ENCODE results near the gene SPAG16. TPM values are rescaled to one million over a fixed set of nuclear protein-coding genes. Genes with fewer than 3 reads are reported as not detected.

The SPAG16 gene
- total and polyA plus RNA-seq, 2 donors: 32.0 to 45.0 TPM

DNA sequence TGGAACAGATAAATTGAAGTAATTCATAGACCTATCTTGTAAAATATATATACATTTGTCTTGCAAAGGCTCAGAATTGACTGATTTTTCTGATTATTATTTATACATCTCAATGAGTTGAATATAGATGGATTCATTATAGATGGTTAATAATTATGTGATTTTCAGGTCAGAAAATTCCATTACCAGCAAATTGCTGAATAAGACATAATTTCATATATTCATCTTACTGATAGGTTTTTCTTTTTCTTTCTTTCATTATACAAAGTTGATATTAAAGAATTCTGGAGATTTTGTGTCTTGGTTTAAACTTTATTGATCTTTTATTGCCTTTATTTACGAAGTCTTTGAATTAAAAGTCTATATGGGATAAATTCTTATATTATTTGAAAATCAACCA, 41.6 kb upstream of the SPAG16 start:
- H3K27ac ChIP-seq (ENCODE audit: low read depth in 1 of 2, low read length in 1 of 2): no peak overlapping the region
- no peaks in the 10 kb centered on the region for H3K36me3 ChIP-seq (ENCODE audit: control insufficient read depth in 2 of 2, insufficient read depth in 2 of 2, low read length in 1 of 2)
- 97% methylated on average over 1 of the region's 1 CpG for WGBS

DNA sequence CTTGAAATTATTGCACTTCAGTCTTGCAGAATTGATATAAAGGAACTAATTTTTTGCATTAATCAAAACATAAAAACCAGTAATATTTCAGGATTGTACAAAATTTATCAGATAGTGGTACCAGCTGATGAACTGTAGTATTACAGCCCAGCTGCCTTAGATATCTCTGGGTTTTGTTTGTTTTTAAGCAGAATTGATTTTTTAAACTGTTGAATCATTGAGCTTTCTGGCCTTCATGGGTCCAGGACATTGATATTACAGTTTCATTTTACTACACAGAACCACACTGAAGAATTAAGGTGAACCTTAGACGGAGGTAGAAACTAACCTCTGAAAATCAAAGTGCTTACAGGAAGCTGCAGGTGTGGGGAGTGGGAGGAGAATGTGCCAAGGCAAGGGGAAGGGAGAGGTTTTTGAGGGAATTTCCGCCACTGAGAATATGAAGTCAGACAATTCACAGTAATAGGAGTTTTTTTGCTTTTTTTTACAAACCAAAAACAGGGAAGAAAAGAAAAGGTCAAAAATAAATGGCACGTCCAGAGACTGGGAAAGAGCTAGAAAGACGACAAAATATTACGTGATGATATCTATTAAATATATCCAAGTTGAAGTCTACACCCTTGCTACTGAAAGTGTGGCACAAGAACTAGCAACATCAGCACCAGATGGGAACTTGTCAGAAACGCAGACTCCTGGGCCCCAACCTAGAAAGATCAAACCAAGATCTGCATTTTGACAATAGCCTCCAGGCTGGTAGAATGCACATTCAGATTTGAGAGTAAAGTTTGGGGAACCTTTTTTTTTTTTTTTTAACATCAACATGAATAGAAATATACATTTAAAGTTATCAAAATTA, 40.8 kb upstream of the SPAG16 start:
- Histone ChIP-seq H3K27ac (ENCODE audit: low read depth in 1 of 2, low read length in 1 of 2) (peak overlapping the region; percentile 77 to 84), H3K27me3 (ENCODE audit: control insufficient read depth in 2 of 2, insufficient read depth in 1 of 2, low read length in 1 of 2) (no peaks in the 10 kb centered on the region), H3K4me1 (ENCODE audit: control insufficient read depth in 2 of 2, insufficient read depth in 2 of 2, low read length in 2 of 2) (peaks cover 3 to 35% of the 10 kb centered on the region in 2 donors), H3K4me3 (ENCODE audit: low read length in 2 of 2) (no peak overlapping the region), H3K36me3 (ENCODE audit: control insufficient read depth in 2 of 2, insufficient read depth in 2 of 2, low read length in 1 of 2) (no peaks in the 10 kb centered on the region), H3K9me3 (ENCODE audit: control insufficient read depth in 2 of 2, insufficient read depth in 1 of 2, low read length in 1 of 2) (no peaks in the 10 kb centered on the region)
- DNase-seq (ENCODE audit: low read depth in 6 of 9, low spot score in 9 of 9): peak in 4 of 9 donors; percentile 57 to 77 (median 66)
- 51% methylated on average over 6 of the region's 6 CpGs for WGBS

More for the DNA sequence above, 41.6 kb upstream of the SPAG16 start:
- Histone ChIP-seq H3K27me3 (ENCODE audit: control insufficient read depth in 2 of 2, insufficient read depth in 1 of 2, low read length in 1 of 2) (no peaks in the 10 kb centered on the region), H3K4me3 (ENCODE audit: low read length in 2 of 2) (no peak overlapping the region), H3K9me3 (ENCODE audit: control insufficient read depth in 2 of 2, insufficient read depth in 1 of 2, low read length in 1 of 2) (no peaks in the 10 kb centered on the region), H3K4me1 (ENCODE audit: control insufficient read depth in 2 of 2, insufficient read depth in 2 of 2, low read length in 2 of 2) (peaks cover 3 to 28% of the 10 kb centered on the region in 2 donors)
- no peak for DNase-seq (ENCODE audit: low read depth in 6 of 9, low spot score in 9 of 9)

DNA sequence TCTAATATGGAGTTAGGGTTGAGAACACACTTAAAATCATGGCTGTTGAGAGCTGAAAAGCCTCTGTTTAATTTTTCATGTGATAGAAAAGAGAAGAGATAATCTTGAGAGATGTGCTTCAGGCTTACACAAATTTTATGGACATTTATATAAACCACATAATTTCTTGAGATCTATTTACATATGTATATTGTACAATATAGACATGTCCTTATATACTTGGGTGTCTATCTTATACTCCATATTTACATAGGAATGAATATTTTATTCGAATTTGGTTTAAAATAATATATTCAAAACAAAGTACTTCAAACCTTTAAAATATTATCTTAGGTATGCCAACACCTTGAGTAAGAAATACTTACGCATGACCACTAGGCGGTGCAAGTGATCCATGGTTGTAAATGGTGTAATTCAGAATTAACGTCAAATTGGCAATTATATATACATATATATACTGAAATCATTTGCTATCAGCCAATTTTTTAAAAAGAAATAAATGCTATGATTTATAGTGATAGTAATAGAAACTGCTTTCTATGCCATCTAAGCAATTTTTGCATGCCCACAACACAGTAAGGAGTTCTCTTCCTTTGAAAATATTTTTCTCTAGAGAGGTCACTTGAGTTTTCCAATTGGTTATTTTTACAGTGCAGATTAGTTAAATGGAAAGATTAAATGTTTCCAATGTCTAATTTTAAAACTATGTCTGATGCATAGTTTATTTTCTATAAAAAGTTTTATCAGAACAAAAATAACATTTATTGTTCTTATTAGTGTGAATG, 37.6 kb upstream of the SPAG16 start:
- DNase-seq (ENCODE audit: low read depth in 6 of 9, low spot score in 9 of 9): peak in 4 of 9 donors; percentile 53 to 78 (median 70)

DNA sequence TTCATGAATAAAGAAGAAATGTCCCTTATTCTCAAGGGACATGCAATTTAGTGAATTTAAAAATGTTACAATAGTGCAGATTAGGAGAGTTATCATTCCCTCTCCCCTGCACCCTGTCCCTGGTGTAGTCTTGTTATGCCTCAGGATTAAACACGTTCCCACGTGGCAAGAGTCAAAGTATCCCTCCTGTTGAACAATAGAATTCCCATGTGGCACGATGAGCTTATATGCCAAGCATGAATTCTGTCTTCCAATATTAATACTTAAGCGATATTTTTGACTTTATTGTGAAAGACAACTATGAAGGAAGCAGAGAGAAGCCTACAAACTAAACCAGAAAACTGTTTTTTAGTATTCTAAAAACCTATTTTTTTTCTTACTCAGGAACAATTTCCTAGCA, 36.7 kb upstream of the SPAG16 start:
- Histone ChIP-seq H3K36me3 (ENCODE audit: control insufficient read depth in 2 of 2, insufficient read depth in 2 of 2, low read length in 1 of 2) (no peaks in the 10 kb centered on the region), H3K27ac (ENCODE audit: low read depth in 1 of 2, low read length in 1 of 2) (no peak overlapping the region), H3K27me3 (ENCODE audit: control insufficient read depth in 2 of 2, insufficient read depth in 1 of 2, low read length in 1 of 2) (no peaks in the 10 kb centered on the region), H3K9me3 (ENCODE audit: control insufficient read depth in 2 of 2, insufficient read depth in 1 of 2, low read length in 1 of 2) (no peaks in the 10 kb centered on the region), H3K4me3 (ENCODE audit: low read length in 2 of 2) (no peak overlapping the region), H3K4me1 (ENCODE audit: control insufficient read depth in 2 of 2, insufficient read depth in 2 of 2, low read length in 2 of 2) (peaks cover 3 to 34% of the 10 kb centered on the region in 2 donors)
- DNase-seq (ENCODE audit: low read depth in 6 of 9, low spot score in 9 of 9): no peak
- WGBS: 96% methylated on average over 4 of the region's 4 CpGs

More for the DNA sequence above, 37.6 kb upstream of the SPAG16 start:
- 4% methylated on average over 4 of the region's 4 CpGs for WGBS
- no peak overlapping the region for H3K4me3 ChIP-seq (ENCODE audit: low read length in 2 of 2)
- H3K36me3 ChIP-seq (ENCODE audit: control insufficient read depth in 2 of 2, insufficient read depth in 2 of 2, low read length in 1 of 2): no peaks in the 10 kb centered on the region
- no peak overlapping the region for H3K27ac ChIP-seq (ENCODE audit: low read depth in 1 of 2, low read length in 1 of 2)
- H3K4me1 ChIP-seq (ENCODE audit: control insufficient read depth in 2 of 2, insufficient read depth in 2 of 2, low read length in 2 of 2): peaks cover 3 to 40% of the 10 kb centered on the region in 2 donors
- H3K9me3 ChIP-seq (ENCODE audit: control insufficient read depth in 2 of 2, insufficient read depth in 1 of 2, low read length in 1 of 2): no peaks in the 10 kb centered on the region
- H3K27me3 ChIP-seq (ENCODE audit: control insufficient read depth in 2 of 2, insufficient read depth in 1 of 2, low read length in 1 of 2): no peaks in the 10 kb centered on the region

DNA sequence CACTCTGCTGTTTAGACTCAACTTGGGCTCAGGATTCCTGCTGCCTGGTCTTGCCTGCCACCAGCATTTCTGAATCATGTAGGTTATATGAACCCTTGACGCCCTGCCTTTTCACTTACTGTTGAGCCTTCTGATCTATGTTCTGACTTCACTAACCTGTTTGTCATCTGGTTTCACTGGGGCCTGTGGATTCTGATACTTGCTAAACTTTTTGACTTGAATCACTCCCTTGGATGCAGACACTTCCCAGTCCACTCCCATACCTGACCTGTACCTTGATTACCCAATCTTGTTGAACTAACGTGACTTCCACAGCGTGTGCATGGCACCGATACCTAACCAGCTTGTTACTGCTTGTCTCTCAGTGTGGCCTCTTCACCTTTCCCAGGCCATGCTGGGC, 35.6 kb upstream of the SPAG16 start:
- Histone ChIP-seq H3K36me3 (ENCODE audit: control insufficient read depth in 2 of 2, insufficient read depth in 2 of 2, low read length in 1 of 2) (no peaks in the 10 kb centered on the region), H3K27me3 (ENCODE audit: control insufficient read depth in 2 of 2, insufficient read depth in 1 of 2, low read length in 1 of 2) (no peaks in the 10 kb centered on the region), H3K27ac (ENCODE audit: low read depth in 1 of 2, low read length in 1 of 2) (peak overlapping the region; percentile 12 to 42), H3K4me3 (ENCODE audit: low read length in 2 of 2) (no peak overlapping the region), H3K4me1 (ENCODE audit: control insufficient read depth in 2 of 2, insufficient read depth in 2 of 2, low read length in 2 of 2) (peaks cover 0 to 29% of the 10 kb centered on the region in 2 donors), H3K9me3 (ENCODE audit: control insufficient read depth in 2 of 2, insufficient read depth in 1 of 2, low read length in 1 of 2) (no peaks in the 10 kb centered on the region)
- no peak for DNase-seq (ENCODE audit: low read depth in 6 of 9, low spot score in 9 of 9)
- 93% methylated on average over 4 of the region's 4 CpGs for WGBS

DNA sequence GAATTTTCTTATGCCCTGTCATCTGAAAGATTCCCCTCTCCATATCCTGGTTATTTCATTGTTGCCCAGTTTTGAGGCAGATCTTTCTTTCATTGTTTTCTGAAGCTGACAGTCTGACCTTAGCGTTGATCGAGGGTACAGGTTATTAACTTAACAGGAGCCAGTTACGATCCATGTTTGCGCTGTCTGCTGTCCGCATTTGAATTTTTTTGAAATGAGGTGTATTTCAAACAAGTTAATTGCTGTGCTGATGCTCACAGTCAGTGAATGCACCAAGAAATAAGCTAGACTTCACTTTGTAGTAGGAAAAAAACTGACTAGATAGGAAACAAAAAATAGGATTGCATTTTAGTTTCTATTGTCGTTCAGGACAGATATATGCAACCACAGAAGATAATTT, 34.8 kb upstream of the SPAG16 start:
- DNase-seq (ENCODE audit: low read depth in 6 of 9, low spot score in 9 of 9): no peak
- no peaks in the 10 kb centered on the region for H3K27me3 ChIP-seq (ENCODE audit: control insufficient read depth in 2 of 2, insufficient read depth in 1 of 2, low read length in 1 of 2)
- H3K27ac ChIP-seq (ENCODE audit: low read depth in 1 of 2, low read length in 1 of 2): no peak overlapping the region
- no peak overlapping the region for H3K4me3 ChIP-seq (ENCODE audit: low read length in 2 of 2)
- WGBS: 96% methylated on average over 6 of the region's 6 CpGs
- H3K36me3 ChIP-seq (ENCODE audit: control insufficient read depth in 2 of 2, insufficient read depth in 2 of 2, low read length in 1 of 2): no peaks in the 10 kb centered on the region
- H3K4me1 ChIP-seq (ENCODE audit: control insufficient read depth in 2 of 2, insufficient read depth in 2 of 2, low read length in 2 of 2): peaks cover 0 to 27% of the 10 kb centered on the region in 2 donors
- H3K9me3 ChIP-seq (ENCODE audit: control insufficient read depth in 2 of 2, insufficient read depth in 1 of 2, low read length in 1 of 2): no peaks in the 10 kb centered on the region

DNA sequence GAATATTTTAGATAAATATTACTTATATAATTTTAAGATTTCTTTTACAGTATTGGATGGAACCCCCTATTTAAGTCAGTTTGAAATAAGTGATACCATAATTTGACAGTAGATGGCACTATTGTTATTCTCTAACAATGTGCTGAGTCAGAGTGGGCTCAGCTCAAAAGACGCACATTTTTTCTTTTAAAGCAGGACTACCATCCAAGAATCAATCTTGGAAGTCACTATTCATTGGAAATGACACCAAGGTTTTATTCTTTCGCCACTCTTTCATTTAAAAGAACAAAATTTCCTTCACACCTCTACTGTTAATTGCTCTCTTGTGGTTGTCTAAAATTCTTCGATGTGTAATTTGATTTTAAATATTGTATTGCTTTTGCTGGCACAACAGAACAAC, 32.6 kb upstream of the SPAG16 start:
- DNase-seq (ENCODE audit: low read depth in 6 of 9, low spot score in 9 of 9): peak in 6 of 9 donors; percentile 60 to 88 (median 74)
- Histone ChIP-seq H3K4me1 (ENCODE audit: control insufficient read depth in 2 of 2, insufficient read depth in 2 of 2, low read length in 2 of 2) (peaks cover 0 to 21% of the 10 kb centered on the region in 2 donors), H3K36me3 (ENCODE audit: control insufficient read depth in 2 of 2, insufficient read depth in 2 of 2, low read length in 1 of 2) (no peaks in the 10 kb centered on the region), H3K27me3 (ENCODE audit: control insufficient read depth in 2 of 2, insufficient read depth in 1 of 2, low read length in 1 of 2) (no peaks in the 10 kb centered on the region), H3K27ac (ENCODE audit: low read depth in 1 of 2, low read length in 1 of 2) (no peak overlapping the region), H3K9me3 (ENCODE audit: control insufficient read depth in 2 of 2, insufficient read depth in 1 of 2, low read length in 1 of 2) (no peaks in the 10 kb centered on the region), H3K4me3 (ENCODE audit: low read length in 2 of 2) (no peak overlapping the region)
- 37% methylated on average over 3 of the region's 3 CpGs for WGBS

DNA sequence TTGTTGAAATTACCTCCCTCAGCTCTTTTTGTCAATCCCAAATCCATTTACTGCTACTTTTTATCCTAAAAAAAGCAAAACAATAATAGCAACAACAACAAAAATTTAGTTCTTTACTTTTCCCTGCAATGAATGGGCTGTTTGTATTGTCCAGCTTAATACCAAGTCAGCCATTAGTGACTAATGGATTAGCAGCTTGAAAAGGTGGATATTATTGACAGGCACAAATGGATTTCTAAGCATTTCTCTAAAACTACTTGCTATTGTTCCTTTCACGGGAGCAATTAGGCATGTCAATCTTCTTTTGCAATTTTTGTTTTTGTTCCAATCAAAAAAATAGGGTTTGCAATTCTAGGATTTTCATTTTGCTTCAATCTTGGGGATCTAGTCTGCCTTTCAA, 32.1 kb upstream of the SPAG16 start:
- Histone ChIP-seq H3K4me1 (ENCODE audit: control insufficient read depth in 2 of 2, insufficient read depth in 2 of 2, low read length in 2 of 2) (peaks cover 0 to 21% of the 10 kb centered on the region in 2 donors), H3K4me3 (ENCODE audit: low read length in 2 of 2) (no peak overlapping the region), H3K27ac (ENCODE audit: low read depth in 1 of 2, low read length in 1 of 2) (no peak overlapping the region), H3K27me3 (ENCODE audit: control insufficient read depth in 2 of 2, insufficient read depth in 1 of 2, low read length in 1 of 2) (no peaks in the 10 kb centered on the region), H3K9me3 (ENCODE audit: control insufficient read depth in 2 of 2, insufficient read depth in 1 of 2, low read length in 1 of 2) (no peaks in the 10 kb centered on the region), H3K36me3 (ENCODE audit: control insufficient read depth in 2 of 2, insufficient read depth in 2 of 2, low read length in 1 of 2) (no peaks in the 10 kb centered on the region)
- WGBS: 91% methylated on average over 1 of the region's 1 CpG
- DNase-seq (ENCODE audit: low read depth in 6 of 9, low spot score in 9 of 9): no peak

DNA sequence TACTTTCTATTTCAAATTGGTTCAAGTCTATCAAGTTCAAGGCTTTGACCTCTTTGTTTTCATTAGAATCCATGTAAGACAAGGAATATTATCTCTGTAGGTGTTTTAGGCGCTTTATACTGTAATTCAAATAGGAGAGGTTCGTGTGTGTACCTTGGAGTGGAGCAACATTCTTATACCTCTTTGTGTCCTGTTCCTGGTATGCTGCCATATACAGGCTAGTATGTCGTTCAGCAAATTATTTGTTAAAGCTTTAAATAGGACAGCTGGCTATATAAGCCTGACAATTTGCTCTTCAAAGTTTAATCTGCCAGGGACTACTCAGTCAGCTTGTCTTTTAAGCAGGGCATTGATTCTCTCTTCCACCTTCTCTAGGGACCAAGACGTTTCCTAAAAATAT, 31.1 kb upstream of the SPAG16 start:
- WGBS: 96% methylated on average over 4 of the region's 4 CpGs
- no peak for DNase-seq (ENCODE audit: low read depth in 6 of 9, low spot score in 9 of 9)

More for the DNA sequence above, 31.1 kb upstream of the SPAG16 start:
- no peak overlapping the region for H3K4me3 ChIP-seq (ENCODE audit: low read length in 2 of 2)
- no peaks in the 10 kb centered on the region for H3K36me3 ChIP-seq (ENCODE audit: control insufficient read depth in 2 of 2, insufficient read depth in 2 of 2, low read length in 1 of 2)
- H3K9me3 ChIP-seq (ENCODE audit: control insufficient read depth in 2 of 2, insufficient read depth in 1 of 2, low read length in 1 of 2): no peaks in the 10 kb centered on the region
- no peaks in the 10 kb centered on the region for H3K27me3 ChIP-seq (ENCODE audit: control insufficient read depth in 2 of 2, insufficient read depth in 1 of 2, low read length in 1 of 2)
- H3K27ac ChIP-seq (ENCODE audit: low read depth in 1 of 2, low read length in 1 of 2): no peak overlapping the region
- H3K4me1 ChIP-seq (ENCODE audit: control insufficient read depth in 2 of 2, insufficient read depth in 2 of 2, low read length in 2 of 2): peaks cover 0 to 14% of the 10 kb centered on the region in 2 donors

All from thymus (tissue), 11 donors.